Measurements from ENCODE around the gene HAVCR2. TPM values are rescaled to one million over a fixed set of nuclear protein-coding genes. Genes with fewer than 3 reads are reported as not detected.

Gene HAVCR2
- 2.1 TPM for polyA plus RNA-seq (ENCODE audit: insufficient read length)

- DNase-seq (ENCODE audit: low read depth), result no peak
These were observed at the start of gene HAVCR2 for GRCh38 chr5:157108976-157109375. Gene HAVCR2, minus strand, starts transcription at chr5:157109044. Its CDS starts 61 bp downstream, at chr5:157108983.

- no peak for DNase-seq (ENCODE audit: low read depth)
These were observed 48.5 kb upstream of the HAVCR2 start for GRCh38 chr5:157157293-157157891.

- no peak for DNase-seq (ENCODE audit: low read depth)
These were observed 46.5 kb upstream of the HAVCR2 start for GRCh38 chr5:157155297-157155696.

- no peak for DNase-seq (ENCODE audit: low read depth)
These were observed 42.2 kb upstream of the HAVCR2 start for GRCh38 chr5:157150995-157151394.

- peak; percentile 49 for DNase-seq (ENCODE audit: low read depth)
These were observed 40.1 kb upstream of the HAVCR2 start for GRCh38 chr5:157148734-157149615.

GRCh38 chr5:157143127-157143971, 34.5 kb upstream of the HAVCR2 start:
- DNase-seq (ENCODE audit: low read depth), result peak; percentile 17

GRCh38 chr5:157142317-157143126, 33.7 kb upstream of the HAVCR2 start, which contains the start of gene MED7:
Gene MED7, minus strand, starts transcription at chr5:157142865. Its CDS starts 3,434 bp downstream, at chr5:157139431.
- peak; percentile 100 for DNase-seq (ENCODE audit: low read depth)

- no peak for DNase-seq (ENCODE audit: low read depth)
These were observed 28.8 kb upstream of the HAVCR2 start for GRCh38 chr5:157137691-157138090.

- DNase-seq (ENCODE audit: low read depth), result no peak
These were observed 23.4 kb upstream of the HAVCR2 start for GRCh38 chr5:157132281-157132612.

GRCh38 chr5:157130925-157131324, 22.1 kb upstream of the HAVCR2 start:
- DNase-seq (ENCODE audit: low read depth), result no peak

GRCh38 chr5:157121709-157122108, 12.9 kb upstream of the HAVCR2 start:
- DNase-seq (ENCODE audit: low read depth), result no peak

GRCh38 chr5:157120102-157120501, 11.3 kb upstream of the HAVCR2 start:
- DNase-seq (ENCODE audit: low read depth), result no peak

- no peak for DNase-seq (ENCODE audit: low read depth)
These were observed 7.7 kb upstream of the HAVCR2 start for GRCh38 chr5:157116483-157116954.

- DNase-seq (ENCODE audit: low read depth), result no peak
These were observed 6.7 kb upstream of the HAVCR2 start for GRCh38 chr5:157115502-157115901.

GRCh38 chr5:157115012-157115411, 6.2 kb upstream of the HAVCR2 start:
- DNase-seq (ENCODE audit: low read depth), result no peak

- peak; percentile 68 for DNase-seq (ENCODE audit: low read depth)
These were observed 4.2 kb upstream of the HAVCR2 start for GRCh38 chr5:157113002-157113401.

GRCh38 chr5:157109744-157110143, 900 bp upstream of the HAVCR2 start:
- DNase-seq (ENCODE audit: low read depth), result no peak

- DNase-seq (ENCODE audit: low read depth), result no peak
These were observed 1.3 kb downstream of the HAVCR2 start for GRCh38 chr5:157107508-157107907.

GRCh38 chr5:157106630-157107461, 2.0 kb downstream of the HAVCR2 start:
- no peak for DNase-seq (ENCODE audit: low read depth)

- DNase-seq (ENCODE audit: low read depth), result no peak
These were observed 8.6 kb downstream of the HAVCR2 start for GRCh38 chr5:157100140-157100679.
